GM18517 (cell line): Measurements from ENCODE around the gene PSMC5.
"Not testable (repeated sequence)": the region's sequence is repeated elsewhere in the genome, so short reads cannot be mapped to it uniquely, and the experiment has no call there.

Source experiments
- ATAC-seq: cut with Tn5 transposase; IDR thresholded peaks from one replicate; pipeline ENCODE4 v1.9.1; 2021; ENCODE audit warnings: mild to moderate bottlenecking, moderate library complexity; ENCODE audit not compliant: unreplicated experiment

PSMC5 gene

GRCh38 chr17:63827002-63827800 lies at the start of gene PSMC5, which contains the start of gene FTSJ3:
Gene PSMC5, plus strand, starts transcription at chr17:63827431. Its CDS starts 60 bp downstream, at chr17:63827491.
Gene FTSJ3, minus strand, starts transcription at chr17:63827663. Its CDS starts 761 bp downstream, at chr17:63826902.
- ATAC-seq, result peak; percentile 82

- ATAC-seq, result no peak
These were observed 46.7 kb upstream of the PSMC5 start for GRCh38 chr17:63780507-63780906.

- ATAC-seq, result no peak
These were observed 46.3 kb upstream of the PSMC5 start for GRCh38 chr17:63780928-63781327.

- no peak for ATAC-seq
These were observed 43.7 kb upstream of the PSMC5 start for GRCh38 chr17:63783522-63783921.

- no peak for ATAC-seq
These were observed 41.7 kb upstream of the PSMC5 start for GRCh38 chr17:63785556-63785955.

- no peak for ATAC-seq
These were observed 41.1 kb upstream of the PSMC5 start for GRCh38 chr17:63786117-63786516.

GRCh38 chr17:63786971-63787711 lies 40.1 kb upstream of the PSMC5 start:
- ATAC-seq, result no peak

GRCh38 chr17:63790057-63790456 lies 37.2 kb upstream of the PSMC5 start:
- no peak for ATAC-seq

GRCh38 chr17:63792055-63792729 lies 35.0 kb upstream of the PSMC5 start:
- no peak for ATAC-seq

- ATAC-seq, result not testable (repeated sequence)
These were observed 30.9 kb upstream of the PSMC5 start for GRCh38 chr17:63796375-63796774.

- ATAC-seq, result no peak
These were observed 28.6 kb upstream of the PSMC5 start for GRCh38 chr17:63798572-63799106.

- no peak for ATAC-seq
These were observed 26.4 kb upstream of the PSMC5 start for GRCh38 chr17:63800783-63801182.

GRCh38 chr17:63804328-63804727 lies 22.9 kb upstream of the PSMC5 start:
- no peak for ATAC-seq

- no peak for ATAC-seq
These were observed 21.6 kb upstream of the PSMC5 start for GRCh38 chr17:63805591-63805990.

GRCh38 chr17:63809970-63810369 lies 17.3 kb upstream of the PSMC5 start:
- ATAC-seq, result no peak

GRCh38 chr17:63816123-63816522 lies 11.1 kb upstream of the PSMC5 start:
- no peak for ATAC-seq

GRCh38 chr17:63816669-63817068 lies 10.6 kb upstream of the PSMC5 start:
- ATAC-seq, result no peak

- ATAC-seq, result no peak
These were observed 9.4 kb upstream of the PSMC5 start for GRCh38 chr17:63817736-63818385.

- no peak for ATAC-seq
These were observed 8.1 kb upstream of the PSMC5 start for GRCh38 chr17:63819131-63819530.

GRCh38 chr17:63819585-63820537 lies 7.4 kb upstream of the PSMC5 start:
- ATAC-seq, result no peak
